ENCODE results near the gene AOX1.
"Not testable (repeated sequence)": the region's sequence is repeated elsewhere in the genome, so short reads cannot be mapped to it uniquely, and the experiment has no call there.

Gene AOX1

GRCh38 chr2:200599206-200599605 is 13.4 kb downstream of the AOX1 start:
- H3K4me3 ChIP-seq: no peak overlapping the region

GRCh38 chr2:200600549-200601225 is 14.9 kb downstream of the AOX1 start:
- H3K4me3 ChIP-seq: no peak overlapping the region
- H3K27ac ChIP-seq: no peak overlapping the region

More at GRCh38 chr2:200599206-200599605, 13.4 kb downstream of the AOX1 start:
- H3K27ac ChIP-seq: no peak overlapping the region

- Histone ChIP-seq H3K4me3 (no peak overlapping the region), H3K27ac (no peak overlapping the region)
Observed at GRCh38 chr2:200602584-200602983, 16.8 kb downstream of the AOX1 start.

GRCh38 chr2:200603972-200604371 is 18.2 kb downstream of the AOX1 start:
- H3K27ac ChIP-seq: no peak overlapping the region

GRCh38 chr2:200604571-200605255 is 18.9 kb downstream of the AOX1 start:
- Histone ChIP-seq H3K27ac (peak overlapping the region in 1 of 21 experiments; percentile 7), H3K4me3 (no peak overlapping the region)

More at GRCh38 chr2:200603972-200604371, 18.2 kb downstream of the AOX1 start:
- no peak overlapping the region for H3K4me3 ChIP-seq

- peak overlapping the region in 5 of 21 experiments; percentile 4 to 45 (median 26) for H3K27ac ChIP-seq
- no peak overlapping the region for H3K4me3 ChIP-seq
Observed at GRCh38 chr2:200608341-200609027, 22.7 kb downstream of the AOX1 start.

- Histone ChIP-seq H3K27ac (peak overlapping the region in 5 of 21 experiments; percentile 4 to 44 (median 24)), H3K4me3 (no peak overlapping the region)
Observed at GRCh38 chr2:200609028-200609614, 23.3 kb downstream of the AOX1 start.

- H3K27ac ChIP-seq: peak overlapping the region in 1 of 21 experiments; percentile 24
- not testable (repeated sequence) for H3K4me3 ChIP-seq
Observed at GRCh38 chr2:200610217-200610616, 24.4 kb downstream of the AOX1 start.

- Histone ChIP-seq H3K27ac (no peak overlapping the region), H3K4me3 (no peak overlapping the region)
Observed at GRCh38 chr2:200613692-200614091, 27.9 kb downstream of the AOX1 start.

GRCh38 chr2:200614249-200614648 is 28.4 kb downstream of the AOX1 start:
- Histone ChIP-seq H3K27ac (no peak overlapping the region), H3K4me3 (no peak overlapping the region)

GRCh38 chr2:200615247-200615646 is 29.4 kb downstream of the AOX1 start:
- no peak overlapping the region for H3K27ac ChIP-seq
- no peak overlapping the region for H3K4me3 ChIP-seq

GRCh38 chr2:200616193-200616592 is 30.4 kb downstream of the AOX1 start:
- Histone ChIP-seq H3K27ac (peak overlapping the region in 5 of 21 experiments; percentile 4 to 54 (median 25)), H3K4me3 (no peak overlapping the region)

- H3K27ac ChIP-seq: peak overlapping the region in 5 of 21 experiments; percentile 4 to 54 (median 25)
- no peak overlapping the region for H3K4me3 ChIP-seq
Observed at GRCh38 chr2:200616656-200617055, 30.8 kb downstream of the AOX1 start.

- H3K4me3 ChIP-seq: no peak overlapping the region
- H3K27ac ChIP-seq: peak overlapping the region in 1 of 21 experiments; percentile 18
Observed at GRCh38 chr2:200617156-200618053, 31.6 kb downstream of the AOX1 start.

- H3K4me3 ChIP-seq: no peak overlapping the region
- peak overlapping the region in 1 of 21 experiments; percentile 18 for H3K27ac ChIP-seq
Observed at GRCh38 chr2:200618054-200618419, 32.2 kb downstream of the AOX1 start.

GRCh38 chr2:200618590-200619021 is 32.8 kb downstream of the AOX1 start:
- H3K27ac ChIP-seq: no peak overlapping the region
- H3K4me3 ChIP-seq: no peak overlapping the region

GRCh38 chr2:200619279-200619678 is 33.5 kb downstream of the AOX1 start:
- peak overlapping the region in 1 of 21 experiments; percentile 26 for H3K27ac ChIP-seq

GRCh38 chr2:200620606-200621390 is 35.0 kb downstream of the AOX1 start:
- Histone ChIP-seq H3K4me3 (no peak overlapping the region), H3K27ac (no peak overlapping the region)

More at GRCh38 chr2:200619279-200619678, 33.5 kb downstream of the AOX1 start:
- H3K4me3 ChIP-seq: no peak overlapping the region

All from skin epidermis (tissue), 12 donors.